ENCODE measurements around the gene BRME1.
A peak's percentile ranks its signal among the peaks of the same experiment; 100 is the strongest.

The BRME1 gene

DNA sequence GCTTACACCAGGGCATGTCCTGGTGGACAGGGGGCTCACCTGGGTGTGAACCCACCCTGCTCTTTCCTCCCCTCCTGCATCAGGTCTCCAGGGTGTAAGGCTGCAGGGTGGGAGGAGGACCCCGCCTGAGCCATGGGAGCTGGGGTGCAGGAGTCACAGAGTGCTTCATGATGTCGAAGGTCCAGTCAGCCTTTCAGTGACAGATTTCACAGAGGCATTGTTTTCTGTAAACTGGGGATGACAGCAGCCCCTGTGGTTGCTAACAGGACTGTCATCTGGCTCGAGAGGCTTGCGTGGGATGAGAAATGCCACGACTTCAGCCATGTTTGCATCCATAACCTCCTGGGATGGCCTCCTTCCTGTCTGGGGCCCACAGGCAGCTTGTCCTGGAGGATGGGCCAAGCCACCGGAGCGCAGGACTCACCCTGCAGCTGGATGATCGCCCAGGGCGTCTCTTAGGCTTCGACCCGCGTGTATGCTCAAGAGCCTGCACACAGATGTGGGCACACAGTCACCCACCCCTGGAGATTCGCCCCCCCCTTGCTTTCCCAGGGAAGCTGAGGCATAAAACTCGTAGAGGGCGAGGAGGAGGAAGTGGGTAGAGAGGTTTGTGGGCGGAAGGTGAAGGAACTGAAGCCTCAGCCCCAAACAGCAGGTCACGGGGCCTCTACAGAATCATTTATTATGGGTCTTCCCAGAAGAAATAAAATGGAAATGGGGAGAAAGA, 24.1 kb downstream of the BRME1 start:
- TF ChIP-seq, protein P1, sequence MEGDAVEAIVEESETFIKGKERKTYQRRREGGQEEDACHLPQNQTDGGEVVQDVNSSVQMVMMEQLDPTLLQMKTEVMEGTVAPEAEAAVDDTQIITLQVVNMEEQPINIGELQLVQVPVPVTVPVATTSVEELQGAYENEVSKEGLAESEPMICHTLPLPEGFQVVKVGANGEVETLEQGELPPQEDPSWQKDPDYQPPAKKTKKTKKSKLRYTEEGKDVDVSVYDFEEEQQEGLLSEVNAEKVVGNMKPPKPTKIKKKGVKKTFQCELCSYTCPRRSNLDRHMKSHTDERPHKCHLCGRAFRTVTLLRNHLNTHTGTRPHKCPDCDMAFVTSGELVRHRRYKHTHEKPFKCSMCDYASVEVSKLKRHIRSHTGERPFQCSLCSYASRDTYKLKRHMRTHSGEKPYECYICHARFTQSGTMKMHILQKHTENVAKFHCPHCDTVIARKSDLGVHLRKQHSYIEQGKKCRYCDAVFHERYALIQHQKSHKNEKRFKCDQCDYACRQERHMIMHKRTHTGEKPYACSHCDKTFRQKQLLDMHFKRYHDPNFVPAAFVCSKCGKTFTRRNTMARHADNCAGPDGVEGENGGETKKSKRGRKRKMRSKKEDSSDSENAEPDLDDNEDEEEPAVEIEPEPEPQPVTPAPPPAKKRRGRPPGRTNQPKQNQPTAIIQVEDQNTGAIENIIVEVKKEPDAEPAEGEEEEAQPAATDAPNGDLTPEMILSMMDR (conservative IDR thresholded peaks at IDR 0.05; ENCODE audit: low read length), result no peak
- peak; percentile 84 for DNase-seq (ENCODE audit: low read depth)
- H3K4me3 ChIP-seq (ENCODE audit: low read length), result no peak overlapping the region

DNA sequence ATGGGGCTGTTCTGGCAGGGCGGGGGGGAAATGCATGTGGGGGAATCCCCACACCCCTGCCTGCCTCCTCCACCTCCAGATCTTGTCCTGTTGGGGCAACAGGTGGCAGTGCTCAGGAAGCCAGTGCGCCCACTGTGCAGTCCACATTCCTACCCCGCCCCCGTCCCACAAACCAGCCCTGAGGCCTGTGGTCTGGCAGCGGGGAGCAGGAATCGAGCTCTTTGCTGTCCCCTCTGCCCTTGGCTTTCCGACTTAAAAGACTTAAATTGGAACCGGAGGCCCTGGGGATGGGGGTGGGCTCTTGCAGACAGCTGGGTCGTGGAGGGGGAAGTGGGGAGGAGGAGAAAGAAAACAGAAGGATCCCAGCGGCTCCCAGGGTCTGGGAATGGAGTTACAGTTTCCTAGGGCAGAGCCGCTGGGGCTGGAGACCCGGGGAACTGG, 24.6 kb downstream of the BRME1 start:
- TF ChIP-seq, protein P1 (conservative IDR thresholded peaks at IDR 0.05; ENCODE audit: low read length), result no peak
- H3K4me3 ChIP-seq (ENCODE audit: low read length), result no peak overlapping the region
- no peak for DNase-seq (ENCODE audit: low read depth)

DNA sequence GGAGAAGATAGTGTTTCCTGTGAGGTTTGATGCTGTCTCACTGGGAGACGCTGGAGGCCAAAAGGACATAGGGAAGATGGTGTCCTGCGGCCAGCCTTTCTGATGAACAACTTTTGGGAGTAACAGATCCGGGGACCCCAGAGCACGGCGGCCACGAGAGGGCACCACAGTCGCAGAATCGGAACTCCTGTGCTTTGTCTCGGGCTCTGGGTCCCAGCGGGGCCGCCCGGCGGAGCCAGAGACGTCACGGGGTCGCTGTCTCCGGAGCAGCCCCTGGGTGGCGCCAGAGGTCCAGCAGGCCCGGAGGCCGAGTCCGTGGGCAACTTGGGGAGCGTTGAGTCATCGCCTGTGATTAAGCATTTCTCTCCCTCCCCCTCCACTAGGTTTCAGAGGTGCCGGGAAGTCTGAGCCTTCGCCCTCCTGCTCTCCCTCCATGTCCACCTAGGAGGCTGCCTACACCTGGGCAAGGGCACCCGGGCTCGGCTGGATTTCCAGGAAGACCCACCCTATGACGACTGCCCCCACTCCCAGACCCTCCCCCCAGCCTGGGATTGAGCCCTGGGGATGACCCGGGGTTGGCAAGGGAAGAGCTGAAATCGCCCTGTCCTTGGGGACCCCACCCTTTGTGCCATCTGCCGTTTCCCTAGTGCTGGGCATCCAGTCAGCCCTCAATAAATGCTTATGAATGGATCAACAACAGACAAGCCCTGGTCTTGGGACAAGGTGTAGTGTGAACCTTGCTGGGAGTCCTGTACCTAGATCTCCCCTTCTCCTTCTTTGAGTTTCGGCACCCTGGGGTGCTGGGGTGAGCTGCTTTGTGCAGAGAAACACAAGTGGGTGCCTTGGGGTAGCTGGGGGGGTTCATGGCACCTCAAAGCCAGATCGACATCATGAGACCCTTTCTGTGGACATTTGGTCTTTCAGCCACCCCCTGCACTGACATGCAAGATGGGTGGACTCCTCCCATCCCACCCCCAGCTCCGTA, 25.6 kb downstream of the BRME1 start:
- DNase-seq (ENCODE audit: low read depth), result peak; percentile 92
- TF ChIP-seq, protein P1 (conservative IDR thresholded peaks at IDR 0.05; ENCODE audit: low read length), result peak; percentile 94
- H3K4me3 ChIP-seq (ENCODE audit: low read length), result peak overlapping the region; percentile 34

DNA sequence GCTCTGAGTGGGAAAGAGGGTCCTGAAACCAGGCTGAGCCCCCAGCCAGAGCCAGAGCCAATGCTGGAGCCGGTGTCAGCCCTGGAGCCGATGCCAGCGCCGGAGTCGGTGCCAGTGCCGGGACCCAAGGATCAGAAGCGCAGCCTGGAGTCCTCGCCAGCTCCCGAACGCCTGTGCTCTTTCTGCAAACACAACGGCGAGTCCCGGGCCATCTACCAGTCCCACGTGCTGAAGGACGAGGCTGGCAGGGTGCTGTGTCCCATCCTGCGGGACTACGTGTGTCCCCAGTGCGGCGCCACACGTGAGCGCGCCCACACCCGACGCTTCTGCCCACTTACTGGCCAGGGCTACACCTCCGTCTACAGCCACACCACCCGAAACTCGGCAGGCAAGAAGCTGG, 28.6 kb downstream of the BRME1 start:
- DNase-seq (ENCODE audit: low read depth), result no peak
- TF ChIP-seq, protein P1 (conservative IDR thresholded peaks at IDR 0.05; ENCODE audit: low read length), result no peak
- no peak overlapping the region for H3K4me3 ChIP-seq (ENCODE audit: low read length)

DNA sequence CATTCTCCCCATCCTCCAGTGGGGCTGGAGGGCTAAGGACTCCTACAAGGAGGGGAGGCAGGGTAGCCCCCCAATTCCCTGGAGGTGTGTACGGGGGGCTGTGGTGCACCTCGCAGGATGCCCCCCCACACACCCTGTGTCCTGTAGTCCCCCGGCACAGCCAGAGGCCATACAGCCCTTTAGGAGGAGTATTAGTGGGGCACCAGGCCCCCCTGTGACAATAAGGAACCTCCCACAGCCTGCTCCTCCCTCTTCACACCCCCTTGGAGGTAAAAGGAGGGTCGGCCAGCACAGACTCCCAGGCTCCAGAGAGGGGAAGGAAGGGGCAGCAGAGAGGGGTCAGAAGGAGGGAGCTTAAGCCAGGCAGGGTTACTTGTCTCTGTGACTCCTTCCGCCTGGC, 29.1 kb downstream of the BRME1 start, which contains the start of gene NANOS3:
NANOS3 (plus strand) TSS at position 301 of the 400 bp plus-strand sequence. CDS start 115 bp downstream, outside the sequence.
- no peak within 1 kb of the TSS for H3K4me3 ChIP-seq (ENCODE audit: low read length)
- no peak for DNase-seq (ENCODE audit: low read depth)
- TF ChIP-seq, protein P1 (conservative IDR thresholded peaks at IDR 0.05; ENCODE audit: low read length), result no peak

DNA sequence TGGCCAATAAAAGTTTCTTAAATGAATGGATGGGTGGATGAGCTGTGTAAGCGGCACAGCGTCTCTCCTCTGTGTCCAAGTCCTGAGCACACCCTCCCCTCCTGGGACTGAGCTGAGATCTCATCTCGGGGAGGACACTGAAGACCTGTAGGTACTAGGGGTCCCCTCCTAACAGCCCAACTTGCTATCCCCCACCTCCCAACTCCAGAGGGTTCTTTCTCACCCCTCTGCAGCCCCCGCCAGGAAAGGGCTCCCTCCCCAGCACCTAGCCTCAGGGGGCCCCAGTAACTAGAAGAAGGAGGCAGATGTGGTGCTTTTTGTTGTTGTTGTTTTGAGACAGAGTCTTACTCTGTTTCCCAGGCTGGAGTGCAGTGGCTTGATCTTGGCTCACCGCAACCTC, 30.1 kb downstream of the BRME1 start:
- TF ChIP-seq, protein P1 (conservative IDR thresholded peaks at IDR 0.05; ENCODE audit: low read length), result no peak
- no peak for DNase-seq (ENCODE audit: low read depth)
- H3K4me3 ChIP-seq (ENCODE audit: low read length), result no peak overlapping the region
